Islet precursor cell (in vitro differentiated cells): ENCODE data around the gene ABCC2.
"Not testable (repeated sequence)": the region's sequence is repeated elsewhere in the genome, so short reads cannot be mapped to it uniquely, and the experiment has no call there.

ENCODE experiments used
- DNase-seq: peaks from one replicate; pipeline ENCODE4 v3.0.0-alpha.2; 2018

ABCC2 gene

DNA sequence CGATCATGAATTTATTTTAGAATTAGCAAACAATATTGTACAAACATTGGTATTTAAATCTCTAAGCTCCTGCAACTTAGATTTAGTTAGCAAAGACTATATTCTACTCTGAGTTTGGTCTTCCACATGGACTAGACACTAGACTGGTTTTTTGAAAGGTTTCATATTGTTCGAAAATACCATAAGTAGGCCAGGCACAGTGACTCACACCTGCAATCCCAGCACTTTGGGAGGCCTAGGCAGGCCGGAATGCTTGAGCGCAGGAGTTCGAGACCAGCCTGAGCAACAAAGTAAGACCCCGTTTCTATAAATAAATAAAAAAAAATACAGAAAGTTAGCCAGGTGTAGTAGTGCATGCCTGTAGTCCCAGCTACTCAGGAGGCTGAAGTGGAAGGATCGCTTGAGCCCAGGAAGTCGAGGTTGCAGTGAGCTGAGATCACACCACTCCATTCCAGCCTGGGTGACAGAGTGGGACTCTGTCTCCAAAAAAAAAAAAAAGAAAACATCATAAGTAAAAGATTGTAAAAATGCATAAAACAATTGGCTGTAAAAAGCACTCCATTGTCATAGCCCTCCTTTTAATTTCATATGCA lies 73.1 kb downstream of the ABCC2 start:
- DNase-seq = no peak

DNA sequence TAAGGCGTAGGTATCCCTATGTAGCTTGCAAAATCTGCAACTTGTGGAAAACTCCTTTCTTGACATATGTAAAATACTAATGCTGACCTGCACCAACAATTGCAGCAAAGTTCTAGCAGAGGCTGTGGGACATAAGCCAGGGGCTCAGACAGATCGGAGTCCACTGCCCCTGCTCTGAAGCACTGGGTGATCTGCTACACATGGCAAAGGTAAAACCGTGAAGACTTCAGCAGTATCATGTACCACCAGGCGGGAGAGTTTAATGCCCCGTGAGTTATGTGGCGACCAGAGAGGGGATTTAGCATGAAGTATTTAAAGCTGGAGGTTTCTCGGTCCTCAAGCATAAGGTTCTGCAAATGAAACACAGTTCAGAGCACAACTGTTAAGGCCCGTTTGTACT lies 76.4 kb downstream of the ABCC2 start:
- no peak for DNase-seq

DNA sequence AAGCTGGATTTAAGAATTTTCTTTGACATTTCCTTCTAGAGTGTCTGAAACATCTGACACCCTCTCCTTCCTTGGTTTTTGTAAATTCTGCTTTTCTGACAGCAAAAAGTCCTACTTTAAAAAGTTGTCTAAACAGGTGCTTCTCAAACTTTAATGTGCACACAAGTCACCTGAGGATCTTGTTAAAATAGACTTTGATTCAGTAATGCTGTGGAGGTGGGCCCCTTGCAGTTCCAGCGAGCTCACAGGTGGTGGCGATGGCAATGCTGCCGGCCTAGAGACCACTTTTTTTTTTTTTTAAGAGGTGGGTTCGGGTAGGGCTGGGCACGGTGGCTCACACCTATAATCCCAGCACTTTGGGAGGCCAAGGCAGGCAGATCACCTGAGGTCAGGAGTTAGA lies 77.1 kb downstream of the ABCC2 start:
- DNase-seq = no peak

DNA sequence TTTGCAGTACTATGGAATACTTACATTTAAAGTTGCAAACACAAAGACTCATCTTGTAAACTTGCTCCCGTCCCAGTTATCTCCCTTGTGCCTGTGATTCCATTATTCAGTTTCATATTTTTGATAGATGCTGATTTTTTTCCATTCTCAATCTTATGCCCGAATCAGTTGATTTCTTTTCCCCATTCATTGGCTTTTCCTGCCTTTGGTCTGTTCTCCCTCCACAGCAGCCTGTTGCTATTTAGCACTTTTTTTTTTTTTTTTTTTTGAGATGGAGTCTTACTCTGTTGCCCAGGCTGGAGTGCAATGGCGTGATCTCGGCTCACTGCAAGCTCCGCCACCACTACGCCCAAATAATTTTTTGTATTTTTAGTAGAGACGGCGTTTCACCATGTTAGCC lies 78.0 kb downstream of the ABCC2 start:
- DNase-seq = no peak

DNA sequence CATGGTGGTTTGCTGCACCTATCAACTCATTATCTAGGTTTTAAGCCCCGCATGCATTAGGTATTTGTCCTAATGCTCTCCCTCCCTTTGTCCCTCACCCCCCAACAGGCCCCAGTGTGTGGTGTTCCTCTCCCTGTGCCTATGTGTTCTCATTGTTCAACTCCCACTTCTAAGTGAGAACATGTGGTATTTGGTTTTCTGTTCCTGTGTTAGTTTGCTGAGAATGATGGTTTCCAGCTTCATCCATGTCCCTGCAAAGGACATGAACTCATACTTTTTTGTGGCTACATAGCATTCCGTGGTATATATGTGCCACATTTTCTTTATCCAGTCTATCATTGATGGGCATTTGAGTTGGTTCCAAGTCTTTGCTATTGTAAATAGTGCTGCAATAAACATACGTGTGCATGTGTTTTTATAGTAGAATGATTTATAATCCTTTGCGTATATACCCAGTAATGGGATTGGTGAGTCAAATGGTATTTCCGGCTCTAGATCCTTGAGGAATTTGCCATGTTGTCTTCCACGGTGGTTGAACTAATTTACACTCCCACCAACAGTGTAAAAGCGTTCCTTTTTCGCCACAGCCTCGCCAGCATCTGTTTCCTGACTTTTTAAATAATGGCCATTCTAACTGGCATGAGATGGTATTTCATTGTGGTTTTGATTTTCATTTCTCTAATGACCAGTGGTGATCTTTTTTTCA lies 81.2 kb downstream of the ABCC2 start:
- not testable (repeated sequence) for DNase-seq

DNA sequence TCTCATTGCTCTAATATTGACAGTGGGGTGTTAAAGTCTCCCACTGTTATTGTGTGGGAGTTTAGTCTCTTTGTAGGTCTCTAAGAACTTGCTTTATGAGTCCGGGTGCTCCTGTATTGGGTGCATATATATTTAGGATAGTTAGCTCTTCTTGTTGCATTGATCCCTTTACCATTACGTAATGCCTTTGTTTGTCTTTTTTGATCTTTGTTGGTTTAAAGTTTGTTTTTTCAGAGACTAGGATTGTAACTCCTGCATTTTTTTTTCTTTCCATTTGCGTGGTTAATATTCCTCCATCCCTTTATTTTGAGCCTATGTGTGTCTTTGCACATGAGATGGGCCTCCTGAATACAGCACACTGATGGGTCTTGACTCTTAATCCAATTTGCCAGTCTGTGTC lies 84.8 kb downstream of the ABCC2 start:
- DNase-seq = not testable (repeated sequence)

DNA sequence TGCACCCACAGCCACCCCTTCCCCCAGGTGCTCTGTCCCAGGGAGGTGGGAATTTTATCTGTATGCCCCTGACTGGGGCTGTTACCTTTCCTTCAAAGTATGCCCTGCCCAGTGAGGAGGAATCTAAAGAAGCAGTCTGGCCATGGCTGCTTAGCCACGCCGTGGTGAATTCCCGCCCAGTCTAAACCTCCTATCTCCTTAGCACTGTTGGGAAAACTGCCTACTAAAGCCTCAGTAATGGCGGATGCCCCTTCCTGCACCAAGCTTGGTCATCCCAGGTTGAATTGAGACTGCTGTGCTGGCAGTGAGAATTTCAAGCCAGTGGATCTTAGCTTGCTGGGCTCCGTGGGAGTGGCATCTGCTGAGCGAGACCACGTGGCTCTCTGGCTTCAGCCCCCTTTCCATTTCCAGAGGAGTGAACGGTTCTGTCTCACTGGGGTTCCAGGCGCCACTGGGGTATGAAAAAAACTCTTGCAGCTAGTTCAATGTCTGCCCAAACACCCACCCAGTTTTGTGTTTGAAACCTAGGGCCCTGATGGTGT lies 87.2 kb downstream of the ABCC2 start:
- DNase-seq = no peak

DNA sequence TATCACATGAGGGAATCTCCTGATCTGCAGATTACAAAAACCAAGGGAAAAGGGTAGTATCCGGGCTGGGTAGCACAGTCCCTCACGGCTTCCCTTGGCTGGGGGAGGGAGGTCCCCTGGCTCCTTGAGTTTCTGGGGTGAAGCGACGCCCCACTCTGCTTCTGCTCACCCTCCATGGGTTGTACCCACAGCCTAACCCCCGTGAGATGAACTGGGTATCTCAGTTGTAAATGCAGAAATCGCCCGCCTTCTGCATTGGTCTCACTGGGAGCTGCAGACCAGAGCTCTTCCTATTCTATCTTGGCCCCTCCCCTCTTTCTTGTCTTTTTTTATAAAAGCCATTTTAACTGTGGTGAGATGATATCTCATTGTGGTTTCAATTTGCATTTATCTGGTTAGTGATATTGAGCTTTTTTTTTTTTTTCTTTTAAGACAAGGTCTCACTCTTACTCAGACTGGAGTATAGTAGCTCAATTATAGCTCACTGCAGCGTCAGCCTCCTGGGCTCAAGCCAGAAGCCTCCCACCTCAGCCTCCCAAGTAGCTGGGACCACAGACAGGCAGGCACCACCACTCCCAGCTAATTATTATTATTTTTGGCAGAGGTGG lies 87.8 kb downstream of the ABCC2 start:
- no peak for DNase-seq

DNA sequence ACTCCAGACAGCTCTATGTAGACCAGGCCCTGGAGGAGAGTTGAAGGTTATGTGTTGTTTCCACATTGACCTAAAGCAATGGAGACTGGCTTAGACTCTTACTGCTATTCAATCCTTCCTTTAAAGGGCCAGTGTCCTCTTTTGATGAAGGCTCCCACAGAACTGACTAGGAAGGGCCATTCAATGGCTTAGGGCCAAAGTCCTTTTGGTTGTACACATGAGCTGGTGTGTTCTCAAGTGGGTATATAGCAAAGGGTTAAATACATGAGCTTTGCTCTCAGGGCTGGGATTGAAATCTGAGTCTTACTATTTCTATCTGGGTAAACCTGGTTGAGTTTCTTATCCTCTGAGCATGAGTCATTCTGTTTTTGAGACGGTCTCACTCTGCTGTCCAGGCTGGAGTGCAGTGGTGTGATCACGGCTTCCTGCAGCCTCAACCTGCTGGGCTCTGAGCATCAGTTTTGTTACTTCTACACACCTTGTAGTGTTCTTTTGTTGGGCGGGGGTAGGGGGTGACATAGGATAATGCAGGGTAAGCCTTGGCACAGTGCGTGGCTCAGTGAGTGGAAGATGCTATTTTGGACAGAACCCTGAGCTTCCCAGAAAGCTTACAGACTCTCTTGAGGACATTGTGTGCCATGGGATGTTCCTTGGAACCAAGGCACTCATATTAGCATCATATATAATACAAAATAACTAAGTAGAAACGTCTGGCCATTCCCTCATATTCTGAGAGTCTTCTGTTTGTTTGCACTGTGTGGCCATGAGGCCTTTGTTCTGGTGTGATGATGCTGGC lies 90.1 kb downstream of the ABCC2 start:
- no peak for DNase-seq

DNA sequence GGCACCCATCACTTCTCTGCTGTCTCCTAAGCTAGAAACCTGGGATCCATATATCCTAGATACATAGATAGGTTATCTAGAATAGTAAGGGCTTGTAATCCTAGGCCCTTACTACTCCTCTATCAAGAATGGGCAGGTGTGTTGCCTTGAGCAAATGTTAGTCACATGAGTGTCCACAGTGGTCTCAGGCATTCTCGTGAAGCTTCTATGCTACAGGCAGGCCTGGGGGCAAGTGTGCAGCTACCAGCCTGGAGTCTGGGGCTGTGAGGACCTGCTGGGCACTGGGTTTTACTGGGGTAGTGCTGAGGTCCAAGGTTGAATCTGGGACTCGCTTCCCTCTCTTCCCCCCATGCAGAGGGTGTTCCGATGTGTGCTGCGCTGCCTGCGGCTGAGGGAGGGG lies 91.4 kb downstream of the ABCC2 start:
- DNase-seq = no peak

DNA sequence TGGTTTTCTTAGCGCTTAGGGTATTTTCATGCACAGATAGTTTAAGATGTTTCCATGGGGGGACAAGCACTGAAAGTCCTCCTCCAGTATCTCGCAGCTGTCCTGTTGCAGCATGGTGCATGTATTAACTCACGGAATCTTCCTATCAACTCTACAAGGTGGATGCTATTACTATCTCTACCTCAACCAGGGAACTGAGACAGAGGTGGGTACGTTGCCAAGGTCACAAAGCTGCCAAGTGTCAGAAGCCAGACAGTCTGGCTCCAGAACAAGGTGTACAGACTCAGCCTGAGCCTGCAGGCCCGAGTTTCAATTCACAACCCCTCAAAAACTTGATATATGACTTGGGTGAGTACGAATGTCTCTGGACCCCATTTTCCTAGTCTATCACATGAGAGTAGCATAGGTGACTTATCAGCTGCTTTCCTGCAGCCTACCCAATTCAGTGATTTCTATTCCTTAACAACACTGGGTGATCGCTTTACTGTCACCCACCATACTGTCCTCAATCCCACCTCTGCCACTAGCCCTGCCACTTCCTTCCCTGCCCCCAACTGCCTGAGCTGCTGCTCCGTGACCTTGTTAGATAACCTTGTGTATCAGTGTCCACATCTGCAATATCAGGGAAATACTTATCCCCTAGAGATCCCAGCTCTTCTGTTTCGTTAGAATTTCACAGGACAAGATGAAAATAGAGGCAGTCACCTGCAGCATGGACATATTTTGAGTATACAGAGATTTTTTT lies 92.1 kb downstream of the ABCC2 start:
- DNase-seq = no peak

DNA sequence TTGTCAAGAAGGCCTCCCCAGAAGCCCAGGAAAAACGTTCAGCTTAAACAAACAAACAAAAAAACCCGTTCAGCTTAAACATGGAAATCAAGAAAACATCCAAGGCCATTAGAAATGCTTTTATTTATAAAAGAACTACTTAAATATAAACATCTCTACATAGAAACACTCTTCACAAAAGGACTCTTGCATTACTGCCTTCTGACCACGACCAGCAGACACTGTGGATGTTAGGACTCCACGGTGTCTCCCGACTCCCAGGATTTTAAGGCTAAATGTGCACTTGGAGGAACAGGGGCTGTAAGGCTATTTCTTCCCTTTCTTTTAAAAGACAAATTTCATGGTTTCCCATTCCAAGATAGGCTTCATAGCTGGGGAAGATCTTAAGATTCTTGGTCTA lies 93.0 kb downstream of the ABCC2 start:
- no peak for DNase-seq

DNA sequence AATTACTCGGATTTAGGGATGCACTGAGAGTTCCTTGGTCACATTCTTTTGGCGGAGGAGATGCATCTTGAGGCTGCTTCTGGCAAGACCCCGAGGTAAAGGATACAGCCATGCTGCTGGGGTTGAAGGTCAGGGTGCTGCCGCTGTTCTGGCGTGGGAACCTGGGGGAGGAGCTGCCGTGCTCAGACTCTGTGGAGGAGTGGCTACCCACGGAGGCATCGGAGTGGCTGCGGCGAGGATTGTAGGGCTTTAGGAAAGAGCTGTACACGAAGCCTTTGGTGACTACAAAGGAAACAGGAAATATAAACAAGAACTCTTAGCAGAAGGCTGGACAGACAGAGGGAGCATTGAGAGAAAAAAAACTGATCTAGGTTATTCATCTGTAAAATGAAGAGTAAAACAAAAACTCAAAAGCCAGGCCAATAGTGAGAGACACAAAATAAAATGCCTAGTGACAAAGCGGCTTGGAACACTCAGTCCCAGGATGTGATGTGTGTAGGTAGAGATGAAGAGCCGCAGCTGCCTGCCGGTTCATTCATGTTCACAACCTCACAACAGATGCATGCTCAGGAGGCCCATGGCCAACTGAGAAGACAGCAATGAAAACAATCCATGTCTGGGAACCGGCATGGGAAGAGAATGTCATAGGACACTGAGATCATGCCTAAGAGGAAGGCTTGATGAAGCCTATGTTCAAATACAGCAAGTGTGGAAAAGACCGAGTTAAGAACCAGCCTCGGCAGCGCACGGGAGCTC lies 97.8 kb downstream of the ABCC2 start:
- no peak for DNase-seq

DNA sequence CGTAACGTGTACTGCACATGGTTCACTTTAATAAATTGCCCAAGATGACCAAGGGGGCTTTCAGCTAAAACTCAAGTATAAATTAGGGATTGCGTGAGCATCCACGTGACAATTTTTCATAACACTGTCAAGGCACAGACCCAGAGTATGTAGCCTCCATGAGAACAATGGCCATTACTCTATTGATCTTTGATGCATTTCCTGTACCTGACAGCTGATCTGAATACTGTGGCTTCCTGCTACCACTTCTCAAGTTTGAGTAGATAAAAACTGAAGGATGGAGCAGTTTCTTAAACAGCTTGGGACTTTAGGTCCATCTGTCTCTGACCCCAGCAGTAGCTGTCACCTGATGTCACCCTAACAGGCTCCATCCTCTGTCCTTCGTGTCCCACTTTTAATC lies 98.9 kb downstream of the ABCC2 start:
- no peak for DNase-seq

DNA sequence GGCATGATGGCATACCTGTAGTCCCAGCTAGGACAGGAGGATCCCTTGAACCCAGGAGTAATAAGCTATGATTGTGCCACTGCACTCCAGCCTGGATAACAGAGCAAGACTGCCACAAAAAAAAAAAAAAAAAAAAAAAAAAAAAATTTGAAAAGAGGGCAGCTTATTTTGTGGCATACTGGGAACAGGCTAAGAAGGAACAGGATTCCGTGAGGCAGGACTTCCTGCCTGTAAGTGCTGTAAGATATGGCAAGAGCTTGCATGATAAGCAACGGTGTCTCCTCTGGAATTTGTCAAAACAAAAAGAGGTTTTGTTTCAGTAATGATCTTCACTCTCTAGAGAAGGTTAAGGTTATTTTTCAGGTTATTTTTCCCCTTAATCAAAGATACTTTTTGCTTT lies 101.1 kb downstream of the ABCC2 start:
- no peak for DNase-seq

DNA sequence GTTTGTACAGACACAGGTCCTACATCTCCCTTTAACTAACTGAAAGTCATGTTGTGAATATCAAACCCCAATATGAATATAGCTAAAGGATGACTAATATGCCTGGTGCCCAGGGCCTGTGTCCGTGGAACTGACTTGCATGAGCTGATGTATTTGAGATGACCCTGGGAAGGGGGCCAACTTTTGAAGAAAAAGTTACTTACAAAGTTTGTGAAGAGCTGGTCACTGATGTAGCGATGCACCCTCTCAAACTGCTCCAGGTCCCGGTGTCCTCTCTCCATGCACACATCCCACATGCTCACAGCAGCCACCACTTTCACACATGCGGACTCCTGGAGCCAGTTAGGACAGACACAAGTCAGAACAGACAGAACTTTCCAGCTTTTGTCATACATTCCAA lies 106.2 kb downstream of the ABCC2 start:
- no peak for DNase-seq

DNA sequence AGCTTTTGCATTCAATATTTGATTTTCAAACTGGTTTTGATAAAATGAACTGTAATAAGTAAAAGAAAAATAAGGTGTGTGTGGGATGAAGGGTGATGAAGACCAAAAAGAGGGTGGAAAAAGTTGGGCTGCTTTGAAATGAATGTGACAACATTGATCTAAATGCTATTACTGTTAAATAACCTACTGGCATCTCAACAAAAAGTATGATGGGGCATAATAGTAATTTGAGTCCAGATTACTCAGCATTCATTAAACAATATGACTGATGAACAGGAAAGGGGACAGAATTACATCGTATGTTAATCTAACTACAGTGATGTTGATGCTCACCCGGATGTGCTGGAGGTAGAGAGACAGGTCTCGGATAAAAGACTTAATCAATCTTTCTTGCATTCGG lies 112.2 kb downstream of the ABCC2 start:
- DNase-seq = no peak

DNA sequence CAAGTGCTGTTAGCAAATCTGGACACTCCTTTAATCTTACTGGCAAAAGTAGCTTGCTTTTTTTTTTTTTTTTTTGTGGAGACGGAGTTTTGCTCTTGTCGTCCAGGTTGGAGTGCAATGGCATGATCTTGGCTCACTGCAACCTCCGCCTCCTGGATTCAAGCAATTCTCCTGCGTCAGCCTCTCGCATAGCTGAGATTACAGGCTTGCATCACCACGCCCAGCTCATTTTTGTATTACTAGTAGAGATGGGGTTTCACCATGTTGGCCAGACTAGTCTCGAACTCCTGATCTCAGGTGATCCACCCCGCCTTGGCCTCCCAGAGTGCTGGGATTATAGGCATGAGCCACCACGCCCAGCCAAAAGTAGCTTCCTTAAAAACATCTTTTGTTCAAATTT lies 112.6 kb downstream of the ABCC2 start:
- not testable (repeated sequence) for DNase-seq

DNA sequence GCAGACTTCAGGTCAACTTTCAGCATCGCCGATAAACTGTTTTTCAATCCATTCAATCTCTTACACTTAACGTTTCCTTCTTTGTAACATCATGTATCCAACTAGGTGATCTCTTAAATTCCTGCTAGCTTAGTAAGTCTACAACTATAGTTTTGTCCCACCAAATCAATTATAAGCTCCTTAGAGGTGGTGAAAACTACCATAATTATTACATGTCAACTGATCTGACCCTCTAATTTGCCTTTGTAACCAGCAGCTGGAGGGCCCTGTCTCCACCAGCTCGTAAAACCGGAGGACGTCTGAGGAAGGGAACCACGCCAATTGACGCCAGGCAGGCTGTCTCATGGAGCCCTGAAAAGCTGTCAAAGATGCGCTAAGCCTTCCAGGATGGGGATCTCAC lies 113.4 kb downstream of the ABCC2 start:
- DNase-seq = no peak
